Pons (tissue), 1 donor: ENCODE results near the gene PTP4A1.
"Not testable (repeated sequence)": the region's sequence is repeated elsewhere in the genome, so short reads cannot be mapped to it uniquely, and the experiment has no call there.

Experiments
- DNase-seq: peaks from one replicate; pipeline ENCODE4 v3.0.0-alpha.2; 2016; ENCODE audit warnings: low spot score

PTP4A1 gene

GRCh38 chr6:63572044-63572746, at the start of gene PTP4A1, which contains the start of gene LOC128125822:
PTP4A1 (plus strand) TSS chr6:63572480; CDS start chr6:63576881, 4,401 bp downstream.
LOC128125822 (plus strand) TSS chr6:63572480.
- DNase-seq, result peak; percentile 97

GRCh38 chr6:63522911-63523287, 49.4 kb upstream of the PTP4A1 start:
- DNase-seq, result not testable (repeated sequence)

GRCh38 chr6:63523630-63524029, 48.6 kb upstream of the PTP4A1 start:
- no peak for DNase-seq

- DNase-seq, result no peak
Measured at GRCh38 chr6:63525186-63525878, 46.9 kb upstream of the PTP4A1 start.

- no peak for DNase-seq
Measured at GRCh38 chr6:63526931-63527330, 45.3 kb upstream of the PTP4A1 start.

GRCh38 chr6:63527658-63528514, 44.4 kb upstream of the PTP4A1 start:
- DNase-seq, result no peak

GRCh38 chr6:63529498-63529897, 42.8 kb upstream of the PTP4A1 start:
- DNase-seq, result no peak

GRCh38 chr6:63530182-63530581, 42.1 kb upstream of the PTP4A1 start:
- DNase-seq, result no peak

GRCh38 chr6:63530991-63531390, 41.3 kb upstream of the PTP4A1 start:
- DNase-seq, result no peak

- no peak for DNase-seq
Measured at GRCh38 chr6:63533026-63533425, 39.3 kb upstream of the PTP4A1 start.

GRCh38 chr6:63533952-63534351, 38.3 kb upstream of the PTP4A1 start:
- no peak for DNase-seq

- DNase-seq, result no peak
Measured at GRCh38 chr6:63537201-63537958, 34.9 kb upstream of the PTP4A1 start.

GRCh38 chr6:63537959-63538300, 34.4 kb upstream of the PTP4A1 start:
- DNase-seq, result no peak

GRCh38 chr6:63538550-63538949, 33.7 kb upstream of the PTP4A1 start:
- DNase-seq, result no peak

GRCh38 chr6:63543001-63543400, 29.3 kb upstream of the PTP4A1 start:
- DNase-seq, result no peak

- no peak for DNase-seq
Measured at GRCh38 chr6:63543982-63544381, 28.3 kb upstream of the PTP4A1 start.

GRCh38 chr6:63546236-63546635, 26.0 kb upstream of the PTP4A1 start:
- no peak for DNase-seq

- no peak for DNase-seq
Measured at GRCh38 chr6:63546697-63547096, 25.6 kb upstream of the PTP4A1 start.

GRCh38 chr6:63549076-63549475, 23.2 kb upstream of the PTP4A1 start:
- DNase-seq, result no peak

GRCh38 chr6:63553208-63553607, 19.1 kb upstream of the PTP4A1 start:
- no peak for DNase-seq

- DNase-seq, result no peak
Measured at GRCh38 chr6:63553900-63554299, 18.4 kb upstream of the PTP4A1 start.

- DNase-seq, result no peak
Measured at GRCh38 chr6:63554782-63555181, 17.5 kb upstream of the PTP4A1 start.
